Liver (tissue), 9 donors: ENCODE data around the gene DMD. TPM values are rescaled to one million over a fixed set of nuclear protein-coding genes. Genes with fewer than 3 reads are reported as not detected.

ENCODE experiments used
- DNase-seq: peaks from one replicate; pipeline ENCODE4 v3.0.0-alpha.2; 2017; ENCODE audit warnings: low spot score
- H3K27ac ChIP-seq, 2 donors: one replicate each; pipeline ENCODE4 v1.7.0; 2013; ENCODE audit warnings: inconsistent platforms in 2 of 2, low read length in 2 of 2, control low read depth in 1 of 2, low read depth in 1 of 2, mild to moderate bottlenecking in 1 of 2
- H3K27me3 ChIP-seq, 4 donors: one replicate each; pipeline versions ENCODE4 v1.6.1 to v1.7.0; 2013; ENCODE audit warnings: low read length in 3 of 4, inconsistent platforms in 1 of 4, mild to moderate bottlenecking in 1 of 4, moderate library complexity in 1 of 4; ENCODE audit not compliant: control insufficient read depth in 4 of 4, insufficient read depth in 4 of 4
- H3K36me3 ChIP-seq, 4 donors: one replicate each; pipeline versions ENCODE4 v1.6.1 to v1.7.0; 2013; ENCODE audit warnings: low read length in 3 of 4, mild to moderate bottlenecking in 3 of 4, low read depth in 1 of 4, moderate library complexity in 1 of 4; ENCODE audit not compliant: control insufficient read depth in 4 of 4, insufficient read depth in 3 of 4
- H3K4me1 ChIP-seq, 4 donors: one replicate each; pipeline versions ENCODE4 v1.6.1 to v1.7.0; 2013; ENCODE audit warnings: low read length in 3 of 4, mild to moderate bottlenecking in 3 of 4, moderate library complexity in 1 of 4; ENCODE audit not compliant: control insufficient read depth in 4 of 4, insufficient read depth in 4 of 4
- H3K4me3 ChIP-seq, 3 donors: one replicate each; pipeline versions ENCODE4 v1.6.1 to v1.7.0; 2013; ENCODE audit warnings: low read length in 3 of 3, control low read depth in 1 of 3, low read depth in 1 of 3, mild to moderate bottlenecking in 1 of 3
- H3K9ac ChIP-seq, 2 donors: one replicate each; pipeline ENCODE4 v1.7.0; 2013; ENCODE audit warnings: low read length in 2 of 2, mild to moderate bottlenecking in 2 of 2, moderate library complexity in 2 of 2, control low read depth in 1 of 2, low read depth in 1 of 2
- H3K9me3 ChIP-seq, 4 donors: one replicate each; pipeline versions ENCODE4 v1.6.1 to v1.7.0; 2013; ENCODE audit warnings: low read length in 3 of 4; ENCODE audit not compliant: control insufficient read depth in 4 of 4
- ATF3 ChIP-seq: IDR thresholded peaks from 2 replicates; pipeline ENCODE4 v1.6.1; 2016; ENCODE audit warnings: antibody characterized with exemption
- EGR1 ChIP-seq, 2 donors: IDR thresholded peaks; 2 replicates each; pipeline ENCODE4 v1.6.1; 2016 to 2018; ENCODE audit warnings: antibody characterized with exemption in 2 of 2, low read depth in 2 of 2
- FOXA1 ChIP-seq: IDR thresholded peaks from 2 replicates; pipeline ENCODE4 v1.6.1; 2016; ENCODE audit warnings: antibody characterized with exemption
- FOXA2 ChIP-seq: IDR thresholded peaks from 2 replicates; pipeline ENCODE4 v1.6.1; 2016; ENCODE audit warnings: antibody characterized with exemption
- GABPA ChIP-seq, 2 donors: IDR thresholded peaks in 1 of 2; conservative IDR thresholded peaks in 1 of 2; 2 replicates each; pipeline ENCODE4 v1.6.1; 2016; ENCODE audit warnings: antibody characterized with exemption in 2 of 2, mild to moderate bottlenecking in 1 of 2, moderate library complexity in 1 of 2
- HNF4A ChIP-seq, 2 donors: conservative IDR thresholded peaks; 2 replicates each; pipeline ENCODE4 v1.6.1; 2016; ENCODE audit warnings: antibody characterized with exemption in 2 of 2, mild to moderate bottlenecking in 2 of 2
- JUND ChIP-seq, 2 donors: IDR thresholded peaks; 2 replicates each; pipeline ENCODE4 v1.6.1; 2016; ENCODE audit warnings: antibody characterized with exemption in 2 of 2
- NR2F2 ChIP-seq: IDR thresholded peaks from 2 replicates; pipeline ENCODE4 v1.6.1; 2016; ENCODE audit warnings: antibody characterized with exemption
- RAD21 ChIP-seq, 2 donors: IDR thresholded peaks; 2 replicates each; pipeline ENCODE4 v1.6.1; 2016; ENCODE audit warnings: antibody characterized with exemption in 2 of 2, mild to moderate bottlenecking in 2 of 2
- RXRA ChIP-seq, 2 donors: IDR thresholded peaks; 2 replicates each; pipeline ENCODE4 v1.6.1; 2017 to 2018; ENCODE audit warnings: antibody characterized with exemption in 2 of 2, mild to moderate bottlenecking in 1 of 2
- SP1 ChIP-seq: IDR thresholded peaks from 2 replicates; pipeline ENCODE4 v1.6.1; 2018; ENCODE audit warnings: antibody characterized with exemption, mild to moderate bottlenecking
- TAF1 ChIP-seq: conservative IDR thresholded peaks from 2 replicates; pipeline ENCODE4 v1.6.1; 2016; ENCODE audit warnings: antibody characterized with exemption, mild to moderate bottlenecking
- YY1 ChIP-seq: IDR thresholded peaks from 2 replicates; pipeline ENCODE4 v1.6.1; 2016; ENCODE audit warnings: antibody characterized with exemption, mild to moderate bottlenecking
- WGBS: extraction: QIAGEN DNeasy Blood & Tissue Kit; methylation state at CpG from one replicate; pipeline ENCODE4 v1.1.7; 2013; 5-methylcytosine and 5-hydroxymethylcytosine counted together
- polyA plus RNA-seq, 2 donors: library from polyadenylated mRNA; stranded (reverse) in 1 of 2; unstranded in 1 of 2; fragments of 200-250 nt in 1 of 2; fragments of >200 nt in 1 of 2; fragmentation: Nextera tagmentation in 1 of 2; extraction: Ambion mirVana in 1 of 2; gene quantifications; one replicate each; pipeline versions ENCODE4 v1.2.1 to v1.2.3, GENCODE V29; 2013 to 2015
- total RNA-seq, 2 donors: library from RNA; depleted of rRNA; stranded (reverse); fragments of >200 nt; gene quantifications; one replicate each; pipeline ENCODE4 v1.2.3, GENCODE V29; 2014
- TF ChIP-seq, protein P1 (sequence below): IDR thresholded peaks from 2 replicates; pipeline ENCODE4 v1.6.1; 2016; ENCODE audit warnings: antibody characterized with exemption, mild to moderate bottlenecking
- TF ChIP-seq, protein P2 (sequence below): fragments of 150-350 bp; IDR thresholded peaks from 2 replicates; pipeline ENCODE4 v1.5.1; 2017; ENCODE audit warnings: improper control_type of control experiment, low read depth, low read length; ENCODE audit not compliant: missing input control
- donor health status: healthy.
- donor health status: healthy.
- donor health status: healthy.
- donor health status: healthy.
- donor health status: healthy.

DMD gene
- total and polyA plus RNA-seq, 4 donors: 14.6 to 61.9 (median 23.9) TPM

GRCh38 chrX:31074522-31074921, 2136.8 kb downstream of the DMD start:
- Histone ChIP-seq H3K27ac (no peak overlapping the region), H3K9me3 (peaks cover 0 to 8% (median 0%) of the 10 kb centered on the region in 4 donors), H3K27me3 (no peaks in the 10 kb centered on the region), H3K4me1 (no peaks in the 10 kb centered on the region), H3K9ac (no peak overlapping the region), H3K4me3 (no peak overlapping the region), H3K36me3 (no peaks in the 10 kb centered on the region)
- 84% methylated on average over 2 of the region's 2 CpGs for WGBS
- TF ChIP-seq SP1 (no peak), GABPA (IDR thresholded peaks at IDR 0.05 in 1 of 2, conservative IDR thresholded peaks at IDR 0.05 in 1 of 2) (no peak), RAD21 (IDR thresholded peaks at IDR 0.05) (no peak), YY1 (no peak), FOXA1 (no peak), FOXA2 (no peak), JUND (IDR thresholded peaks at IDR 0.05) (no peak), HNF4A (conservative IDR thresholded peaks at IDR 0.05) (no peak), ATF3 (no peak), RXRA (IDR thresholded peaks at IDR 0.05) (no peak), NR2F2 (no peak), EGR1 (IDR thresholded peaks at IDR 0.05; ENCODE audit: low read depth in 2 of 2) (no peak)
- TF ChIP-seq, protein P1, sequence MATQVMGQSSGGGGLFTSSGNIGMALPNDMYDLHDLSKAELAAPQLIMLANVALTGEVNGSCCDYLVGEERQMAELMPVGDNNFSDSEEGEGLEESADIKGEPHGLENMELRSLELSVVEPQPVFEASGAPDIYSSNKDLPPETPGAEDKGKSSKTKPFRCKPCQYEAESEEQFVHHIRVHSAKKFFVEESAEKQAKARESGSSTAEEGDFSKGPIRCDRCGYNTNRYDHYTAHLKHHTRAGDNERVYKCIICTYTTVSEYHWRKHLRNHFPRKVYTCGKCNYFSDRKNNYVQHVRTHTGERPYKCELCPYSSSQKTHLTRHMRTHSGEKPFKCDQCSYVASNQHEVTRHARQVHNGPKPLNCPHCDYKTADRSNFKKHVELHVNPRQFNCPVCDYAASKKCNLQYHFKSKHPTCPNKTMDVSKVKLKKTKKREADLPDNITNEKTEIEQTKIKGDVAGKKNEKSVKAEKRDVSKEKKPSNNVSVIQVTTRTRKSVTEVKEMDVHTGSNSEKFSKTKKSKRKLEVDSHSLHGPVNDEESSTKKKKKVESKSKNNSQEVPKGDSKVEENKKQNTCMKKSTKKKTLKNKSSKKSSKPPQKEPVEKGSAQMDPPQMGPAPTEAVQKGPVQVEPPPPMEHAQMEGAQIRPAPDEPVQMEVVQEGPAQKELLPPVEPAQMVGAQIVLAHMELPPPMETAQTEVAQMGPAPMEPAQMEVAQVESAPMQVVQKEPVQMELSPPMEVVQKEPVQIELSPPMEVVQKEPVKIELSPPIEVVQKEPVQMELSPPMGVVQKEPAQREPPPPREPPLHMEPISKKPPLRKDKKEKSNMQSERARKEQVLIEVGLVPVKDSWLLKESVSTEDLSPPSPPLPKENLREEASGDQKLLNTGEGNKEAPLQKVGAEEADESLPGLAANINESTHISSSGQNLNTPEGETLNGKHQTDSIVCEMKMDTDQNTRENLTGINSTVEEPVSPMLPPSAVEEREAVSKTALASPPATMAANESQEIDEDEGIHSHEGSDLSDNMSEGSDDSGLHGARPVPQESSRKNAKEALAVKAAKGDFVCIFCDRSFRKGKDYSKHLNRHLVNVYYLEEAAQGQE: no peak
- TF ChIP-seq, protein P2, sequence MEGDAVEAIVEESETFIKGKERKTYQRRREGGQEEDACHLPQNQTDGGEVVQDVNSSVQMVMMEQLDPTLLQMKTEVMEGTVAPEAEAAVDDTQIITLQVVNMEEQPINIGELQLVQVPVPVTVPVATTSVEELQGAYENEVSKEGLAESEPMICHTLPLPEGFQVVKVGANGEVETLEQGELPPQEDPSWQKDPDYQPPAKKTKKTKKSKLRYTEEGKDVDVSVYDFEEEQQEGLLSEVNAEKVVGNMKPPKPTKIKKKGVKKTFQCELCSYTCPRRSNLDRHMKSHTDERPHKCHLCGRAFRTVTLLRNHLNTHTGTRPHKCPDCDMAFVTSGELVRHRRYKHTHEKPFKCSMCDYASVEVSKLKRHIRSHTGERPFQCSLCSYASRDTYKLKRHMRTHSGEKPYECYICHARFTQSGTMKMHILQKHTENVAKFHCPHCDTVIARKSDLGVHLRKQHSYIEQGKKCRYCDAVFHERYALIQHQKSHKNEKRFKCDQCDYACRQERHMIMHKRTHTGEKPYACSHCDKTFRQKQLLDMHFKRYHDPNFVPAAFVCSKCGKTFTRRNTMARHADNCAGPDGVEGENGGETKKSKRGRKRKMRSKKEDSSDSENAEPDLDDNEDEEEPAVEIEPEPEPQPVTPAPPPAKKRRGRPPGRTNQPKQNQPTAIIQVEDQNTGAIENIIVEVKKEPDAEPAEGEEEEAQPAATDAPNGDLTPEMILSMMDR: no peak
- no peak for DNase-seq

DNA sequence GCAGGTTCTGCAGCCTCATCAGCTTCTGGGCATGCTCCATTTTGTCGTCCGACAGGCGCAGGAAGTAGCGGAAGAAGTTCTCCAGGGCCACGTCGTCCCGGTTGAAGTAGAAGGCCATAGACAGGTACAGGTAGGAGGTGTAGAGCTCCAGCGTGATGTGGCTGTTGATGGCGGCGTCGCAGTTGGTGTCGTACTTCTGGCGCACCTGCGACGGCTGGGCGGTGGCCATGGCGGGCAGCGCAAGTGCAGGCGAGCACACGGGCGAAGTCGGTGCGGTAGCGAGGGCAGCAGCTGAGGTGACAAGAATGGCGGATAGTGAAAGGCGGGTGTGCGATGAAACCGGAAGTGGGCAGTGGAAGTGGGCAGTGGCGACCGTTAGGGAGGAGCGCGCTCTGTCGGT, 2139.6 kb downstream of the DMD start, which contains the start of gene FTHL17:
TSS of gene FTHL17 (minus strand) at position 317 of the 400 bp plus-strand sequence. CDS start at position 229, 88 bp downstream.
- no peaks in the 10 kb centered on the region for H3K27me3 ChIP-seq
- H3K4me1 ChIP-seq: no peaks in the 10 kb centered on the region
- no peak within 1 kb of the TSS for H3K27ac ChIP-seq
- WGBS: 95% methylated on average over 33 of the region's 33 CpGs
- TF ChIP-seq JUND (IDR thresholded peaks at IDR 0.05) (no peak), HNF4A (conservative IDR thresholded peaks at IDR 0.05) (no peak), TAF1 (no peak), YY1 (no peak), RAD21 (IDR thresholded peaks at IDR 0.05) (no peak), RXRA (IDR thresholded peaks at IDR 0.05) (no peak)
- no peak within 1 kb of the TSS for H3K9ac ChIP-seq
- no peak within 1 kb of the TSS for H3K4me3 ChIP-seq
- H3K9me3 ChIP-seq: peaks cover 0 to 8% (median 0%) of the 10 kb centered on the region in 4 donors
- no peaks in the 10 kb centered on the region for H3K36me3 ChIP-seq
- no peak for DNase-seq
